Right atrium auricular region (tissue), 2 donors: ENCODE results near the gene ZBTB7C. TPM values are rescaled to one million over a fixed set of nuclear protein-coding genes. Genes with fewer than 3 reads are reported as not detected.

Source experiments
- DNase-seq: peaks from one replicate; pipeline ENCODE4 v3.0.0-alpha.2; 2019; ENCODE audit warnings: low spot score
- H3K27ac ChIP-seq, 2 donors: fragments of 200-600 bp; sonication (generic); 1 replicate in 1 of 2; 2 replicates in 1 of 2; pipeline ENCODE4 v1.5.1; 2016 to 2019
- H3K27me3 ChIP-seq, 2 donors: fragments of 200-600 bp; sonication (generic); one replicate each; pipeline versions ENCODE4 v1.5.1 to v1.6.0; 2017 to 2019
- H3K36me3 ChIP-seq: fragments of 200-600 bp; sonication (generic); one replicate; pipeline ENCODE4 v1.5.1; 2016
- H3K4me1 ChIP-seq, 2 donors: fragments of 200-600 bp; sonication (generic); one replicate each; pipeline versions ENCODE4 v1.5.1 to v1.6.0; 2017 to 2019
- H3K4me3 ChIP-seq, 2 donors: fragments of 200-600 bp; sonication (generic); 1 replicate in 1 of 2; 2 replicates in 1 of 2; pipeline ENCODE4 v1.5.1; 2017 to 2019; ENCODE audit warnings: mild to moderate bottlenecking in 1 of 2, moderate library complexity in 1 of 2
- H3K9me3 ChIP-seq, 2 donors: fragments of 200-600 bp; sonication (generic); one replicate each; pipeline ENCODE4 v1.5.1; 2019
- total RNA-seq, 2 donors: library from RNA; depleted of rRNA; stranded (reverse); fragments of >200 nt; gene quantifications; one replicate each; pipeline ENCODE4 v1.1.0, GENCODE V29; 2016
- TF ChIP-seq, protein P1 (sequence below), 2 donors: fragments of 200-600 bp; sonication (generic); IDR thresholded peaks; one replicate each; pipeline ENCODE4 v1.5.1; 2019; ENCODE audit warnings: antibody characterized with exemption in 2 of 2

The ZBTB7C gene
- total RNA-seq, 2 donors from 2014 or later = 1.8 to 7.7 TPM

DNA sequence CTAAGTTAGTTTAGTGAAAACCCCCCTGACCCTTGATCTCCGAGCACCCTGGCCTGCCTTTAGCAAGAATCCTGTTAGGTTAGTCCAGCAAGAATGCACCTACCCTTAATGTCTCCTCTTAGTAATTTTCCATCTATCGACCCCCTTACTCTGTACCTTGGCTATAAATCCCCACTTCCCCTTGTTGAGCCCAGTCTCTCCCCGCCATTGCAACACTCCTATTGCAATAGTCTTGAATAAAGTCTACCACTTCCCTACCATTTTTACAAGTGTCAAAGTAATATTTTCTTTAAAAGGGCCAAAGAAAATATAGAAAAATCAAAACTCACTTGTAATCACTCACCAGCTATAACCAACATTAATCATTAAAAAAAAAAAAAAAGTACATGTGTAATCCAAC, 4.2 kb upstream of the ZBTB7C start:
- Histone ChIP-seq H3K36me3 (no peaks in the 10 kb centered on the region), H3K4me3 (no peak overlapping the region), H3K9me3 (no peaks in the 10 kb centered on the region), H3K4me1 (peaks cover 0 to 7% of the 10 kb centered on the region in 2 donors), H3K27me3 (no peaks in the 10 kb centered on the region), H3K27ac (no peak overlapping the region)
- TF ChIP-seq, protein P1, sequence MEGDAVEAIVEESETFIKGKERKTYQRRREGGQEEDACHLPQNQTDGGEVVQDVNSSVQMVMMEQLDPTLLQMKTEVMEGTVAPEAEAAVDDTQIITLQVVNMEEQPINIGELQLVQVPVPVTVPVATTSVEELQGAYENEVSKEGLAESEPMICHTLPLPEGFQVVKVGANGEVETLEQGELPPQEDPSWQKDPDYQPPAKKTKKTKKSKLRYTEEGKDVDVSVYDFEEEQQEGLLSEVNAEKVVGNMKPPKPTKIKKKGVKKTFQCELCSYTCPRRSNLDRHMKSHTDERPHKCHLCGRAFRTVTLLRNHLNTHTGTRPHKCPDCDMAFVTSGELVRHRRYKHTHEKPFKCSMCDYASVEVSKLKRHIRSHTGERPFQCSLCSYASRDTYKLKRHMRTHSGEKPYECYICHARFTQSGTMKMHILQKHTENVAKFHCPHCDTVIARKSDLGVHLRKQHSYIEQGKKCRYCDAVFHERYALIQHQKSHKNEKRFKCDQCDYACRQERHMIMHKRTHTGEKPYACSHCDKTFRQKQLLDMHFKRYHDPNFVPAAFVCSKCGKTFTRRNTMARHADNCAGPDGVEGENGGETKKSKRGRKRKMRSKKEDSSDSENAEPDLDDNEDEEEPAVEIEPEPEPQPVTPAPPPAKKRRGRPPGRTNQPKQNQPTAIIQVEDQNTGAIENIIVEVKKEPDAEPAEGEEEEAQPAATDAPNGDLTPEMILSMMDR (IDR thresholded peaks at IDR 0.05) = no peak
- DNase-seq = no peak

DNA sequence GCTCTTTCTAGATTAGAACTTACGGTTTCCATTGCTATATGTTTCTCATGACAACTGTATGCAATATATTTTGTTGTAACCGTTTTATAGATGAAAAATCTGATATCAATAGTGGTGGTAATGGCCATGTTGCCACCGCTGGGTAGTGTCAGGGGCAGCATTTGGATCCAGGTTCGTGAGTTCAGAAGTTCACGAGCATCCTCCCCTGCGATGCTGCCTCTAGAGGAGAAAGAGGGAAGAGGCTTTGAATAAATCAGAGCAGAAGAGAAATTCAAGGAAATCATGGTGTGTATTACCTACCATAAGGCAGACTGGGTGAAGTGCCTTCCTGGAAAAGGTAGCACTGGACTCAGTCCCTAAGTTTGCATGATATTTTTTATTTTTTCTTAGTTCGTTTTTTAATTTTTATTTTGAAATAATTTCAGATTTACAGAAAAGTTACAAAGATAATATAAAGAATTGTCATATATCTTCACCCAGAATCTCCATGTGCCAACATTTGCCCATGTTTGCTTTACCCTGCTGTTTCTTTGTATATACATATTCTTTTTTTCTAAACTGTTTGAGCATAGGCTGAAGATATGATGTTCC, 3.3 kb upstream of the ZBTB7C start:
- TF ChIP-seq, protein P1 (IDR thresholded peaks at IDR 0.05) = peak; percentile 59 to 72
- H3K27ac ChIP-seq = no peak overlapping the region
- no peaks in the 10 kb centered on the region for H3K27me3 ChIP-seq
- peaks cover 0 to 16% of the 10 kb centered on the region in 2 donors for H3K4me1 ChIP-seq
- no peaks in the 10 kb centered on the region for H3K36me3 ChIP-seq
- no peaks in the 10 kb centered on the region for H3K9me3 ChIP-seq
- H3K4me3 ChIP-seq = no peak overlapping the region
- no peak for DNase-seq

DNA sequence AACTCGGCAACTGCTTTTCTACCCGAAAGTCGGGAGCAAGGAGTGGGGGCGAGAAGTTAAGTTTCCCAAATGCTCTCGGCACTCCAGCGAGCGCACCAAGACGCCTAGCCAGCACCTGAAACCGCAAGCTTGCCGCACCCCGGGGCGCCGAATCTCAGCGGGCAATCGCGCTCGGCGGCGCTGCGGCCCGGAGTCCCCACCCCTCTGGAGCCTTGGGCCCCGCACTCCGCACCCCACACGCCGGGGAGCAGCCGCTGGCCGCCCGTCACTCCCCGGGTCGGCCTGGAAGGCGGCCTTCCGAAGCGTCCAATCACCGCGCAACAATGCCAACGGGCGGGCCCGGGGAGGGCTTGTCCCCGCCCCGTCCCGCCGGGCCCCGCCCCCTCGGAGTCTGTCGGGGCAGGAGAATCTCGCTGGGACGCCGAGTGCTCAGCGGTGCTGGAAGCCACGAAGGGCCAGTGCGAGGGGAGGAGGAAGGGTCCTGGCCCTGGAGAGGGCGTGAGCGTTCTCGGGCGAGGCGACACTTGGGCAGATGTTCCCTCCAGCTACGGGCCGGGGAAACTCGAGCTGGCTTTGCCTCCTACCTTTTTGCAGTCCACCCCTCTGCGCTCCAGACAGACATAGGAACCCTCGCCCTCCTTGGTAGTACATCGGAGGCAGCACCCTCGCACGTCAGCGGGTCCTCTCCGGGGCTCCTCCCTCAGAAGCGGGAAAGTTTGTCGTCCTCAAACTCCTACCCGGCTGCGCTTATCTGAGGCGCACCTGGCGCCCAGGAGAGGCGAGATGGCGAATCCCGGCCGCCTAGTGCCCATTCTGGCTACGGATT, 1.1 kb upstream of the ZBTB7C start:
- Histone ChIP-seq H3K27ac (peak overlapping the region; percentile 83 to 86), H3K36me3 (no peaks in the 10 kb centered on the region), H3K9me3 (no peaks in the 10 kb centered on the region), H3K4me3 (peak overlapping the region; percentile 72 to 79), H3K4me1 (peaks cover 0 to 16% of the 10 kb centered on the region in 2 donors), H3K27me3 (no peaks in the 10 kb centered on the region)
- TF ChIP-seq, protein P1 (IDR thresholded peaks at IDR 0.05) = no peak
- DNase-seq = peak; percentile 90

DNA sequence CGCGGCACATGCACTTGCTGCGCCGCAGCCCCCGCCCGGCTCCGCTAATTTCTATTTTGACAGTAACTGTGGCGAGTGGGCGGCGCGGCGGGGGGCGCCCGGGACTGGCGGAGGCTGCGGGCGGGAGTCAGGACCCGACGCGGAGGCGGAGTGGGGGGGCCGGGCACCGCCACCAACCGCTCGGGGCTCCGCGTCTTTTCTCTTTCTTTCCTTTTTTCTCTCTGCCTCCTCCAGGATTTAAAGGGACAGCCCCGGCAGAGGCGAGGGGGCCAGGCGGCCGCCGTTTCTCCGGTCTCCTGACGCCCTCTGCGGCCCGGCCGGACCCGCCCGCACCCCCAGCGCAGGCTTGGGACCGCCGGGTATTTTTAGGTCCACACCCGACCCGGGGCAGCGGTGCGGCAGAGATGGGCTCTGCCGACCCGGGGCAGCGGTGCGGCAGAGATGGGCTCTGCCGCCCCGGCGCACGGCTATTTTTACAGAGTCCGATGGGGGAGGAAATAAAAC, 460 bp upstream of the ZBTB7C start:
- Histone ChIP-seq H3K9me3 (no peaks in the 10 kb centered on the region), H3K4me1 (peaks cover 0 to 16% of the 10 kb centered on the region in 2 donors), H3K27ac (peak overlapping the region; percentile 83 to 86), H3K4me3 (peak overlapping the region; percentile 72 to 79), H3K27me3 (no peaks in the 10 kb centered on the region), H3K36me3 (no peaks in the 10 kb centered on the region)
- TF ChIP-seq, protein P1 (IDR thresholded peaks at IDR 0.05) = peak in 1 of 2 donors; percentile 37
- no peak for DNase-seq

DNA sequence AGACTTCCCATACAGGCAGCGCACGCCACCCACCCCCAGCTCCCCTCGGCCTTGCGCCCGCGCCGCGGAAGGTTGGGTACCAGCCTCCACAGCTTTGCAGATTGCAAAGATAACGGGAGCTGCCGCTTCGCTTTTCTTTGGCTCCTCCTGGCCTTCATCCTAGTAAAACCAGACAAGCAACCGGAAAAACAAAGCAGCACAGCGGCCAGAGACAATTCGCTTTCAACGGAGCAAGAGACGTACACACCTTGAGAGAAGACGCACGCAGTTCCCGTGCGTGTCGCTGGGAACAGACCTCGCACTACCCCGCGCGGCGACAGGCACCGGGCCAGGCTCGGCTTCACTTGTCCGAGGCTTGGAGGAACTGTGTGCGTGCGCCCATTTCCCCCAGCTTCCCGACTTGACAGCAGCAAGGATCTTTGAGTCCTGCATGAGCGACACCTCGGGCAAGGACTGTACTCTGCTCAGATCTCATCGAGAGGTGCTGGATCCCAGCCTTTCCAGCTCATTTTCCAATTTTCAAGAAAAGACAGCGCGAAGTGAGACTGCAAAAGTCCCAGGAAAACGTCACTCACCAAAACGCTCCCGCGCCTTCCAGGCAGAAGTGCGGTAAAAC, 964 bp downstream of the ZBTB7C start:
- no peaks in the 10 kb centered on the region for H3K9me3 ChIP-seq
- peaks cover 0 to 16% of the 10 kb centered on the region in 2 donors for H3K4me1 ChIP-seq
- DNase-seq = no peak
- no peaks in the 10 kb centered on the region for H3K27me3 ChIP-seq
- H3K4me3 ChIP-seq = peak overlapping the region; percentile 72 to 79
- no peaks in the 10 kb centered on the region for H3K36me3 ChIP-seq
- peak overlapping the region; percentile 3 to 35 for H3K27ac ChIP-seq
- TF ChIP-seq, protein P1 (IDR thresholded peaks at IDR 0.05) = no peak
